ENCODE results near the gene RAB37.
A peak's percentile ranks its signal among the peaks of the same experiment; 100 is the strongest.

RAB37 gene

GRCh38 chr17:74752822-74753401 lies 15.9 kb downstream of the RAB37 start:
- Histone ChIP-seq H3K9me3 (no peaks in the 10 kb centered on the region), H3K4me1 (peaks cover 6% of the 10 kb centered on the region), H3K36me3 (no peaks in the 10 kb centered on the region), H3K27me3 (no peaks in the 10 kb centered on the region), H3K4me3 (ENCODE audit: low read depth, low read length) (no peak overlapping the region)
- no peak for DNase-seq
- no peak for TF ChIP-seq CTCF (IDR thresholded peaks at IDR 0.05; ENCODE audit: low read depth, low read length)

- Histone ChIP-seq H3K36me3 (no peaks in the 10 kb centered on the region), H3K27me3 (no peaks in the 10 kb centered on the region), H3K4me1 (peaks cover 25% of the 10 kb centered on the region), H3K4me3 (ENCODE audit: low read depth, low read length) (no peak overlapping the region), H3K9me3 (no peaks in the 10 kb centered on the region)
- no peak for TF ChIP-seq CTCF (IDR thresholded peaks at IDR 0.05; ENCODE audit: low read depth, low read length)
- DNase-seq = no peak
These were observed 17.8 kb downstream of the RAB37 start for GRCh38 chr17:74754832-74755231.

GRCh38 chr17:74755533-74755932 lies 18.5 kb downstream of the RAB37 start:
- no peaks in the 10 kb centered on the region for H3K9me3 ChIP-seq
- no peaks in the 10 kb centered on the region for H3K27me3 ChIP-seq
- TF ChIP-seq CTCF (IDR thresholded peaks at IDR 0.05; ENCODE audit: low read depth, low read length) = no peak
- peaks cover 32% of the 10 kb centered on the region for H3K4me1 ChIP-seq
- no peak for DNase-seq
- H3K4me3 ChIP-seq (ENCODE audit: low read depth, low read length) = no peak overlapping the region
- H3K36me3 ChIP-seq = no peaks in the 10 kb centered on the region

GRCh38 chr17:74756891-74757290 lies 19.8 kb downstream of the RAB37 start:
- peaks cover 44% of the 10 kb centered on the region for H3K4me1 ChIP-seq
- H3K36me3 ChIP-seq = no peaks in the 10 kb centered on the region
- no peaks in the 10 kb centered on the region for H3K9me3 ChIP-seq
- no peak overlapping the region for H3K4me3 ChIP-seq (ENCODE audit: low read depth, low read length)
- no peak for DNase-seq
- no peak for TF ChIP-seq CTCF (IDR thresholded peaks at IDR 0.05; ENCODE audit: low read depth, low read length)
- no peaks in the 10 kb centered on the region for H3K27me3 ChIP-seq

- DNase-seq = peak; percentile 53
- peaks cover 44% of the 10 kb centered on the region for H3K4me1 ChIP-seq
These were observed 20.4 kb downstream of the RAB37 start for GRCh38 chr17:74757502-74757901.

More at GRCh38 chr17:74757502-74757901, 20.4 kb downstream of the RAB37 start:
- H3K27me3 ChIP-seq = no peaks in the 10 kb centered on the region
- TF ChIP-seq CTCF (IDR thresholded peaks at IDR 0.05; ENCODE audit: low read depth, low read length) = no peak
- H3K9me3 ChIP-seq = no peaks in the 10 kb centered on the region
- H3K4me3 ChIP-seq (ENCODE audit: low read depth, low read length) = no peak overlapping the region
- no peaks in the 10 kb centered on the region for H3K36me3 ChIP-seq

Data from BE2C (cell line).